ENCODE results near the gene ZNF516.
A peak's percentile ranks its signal among the peaks of the same experiment; 100 is the strongest.

The ZNF516 gene

DNA sequence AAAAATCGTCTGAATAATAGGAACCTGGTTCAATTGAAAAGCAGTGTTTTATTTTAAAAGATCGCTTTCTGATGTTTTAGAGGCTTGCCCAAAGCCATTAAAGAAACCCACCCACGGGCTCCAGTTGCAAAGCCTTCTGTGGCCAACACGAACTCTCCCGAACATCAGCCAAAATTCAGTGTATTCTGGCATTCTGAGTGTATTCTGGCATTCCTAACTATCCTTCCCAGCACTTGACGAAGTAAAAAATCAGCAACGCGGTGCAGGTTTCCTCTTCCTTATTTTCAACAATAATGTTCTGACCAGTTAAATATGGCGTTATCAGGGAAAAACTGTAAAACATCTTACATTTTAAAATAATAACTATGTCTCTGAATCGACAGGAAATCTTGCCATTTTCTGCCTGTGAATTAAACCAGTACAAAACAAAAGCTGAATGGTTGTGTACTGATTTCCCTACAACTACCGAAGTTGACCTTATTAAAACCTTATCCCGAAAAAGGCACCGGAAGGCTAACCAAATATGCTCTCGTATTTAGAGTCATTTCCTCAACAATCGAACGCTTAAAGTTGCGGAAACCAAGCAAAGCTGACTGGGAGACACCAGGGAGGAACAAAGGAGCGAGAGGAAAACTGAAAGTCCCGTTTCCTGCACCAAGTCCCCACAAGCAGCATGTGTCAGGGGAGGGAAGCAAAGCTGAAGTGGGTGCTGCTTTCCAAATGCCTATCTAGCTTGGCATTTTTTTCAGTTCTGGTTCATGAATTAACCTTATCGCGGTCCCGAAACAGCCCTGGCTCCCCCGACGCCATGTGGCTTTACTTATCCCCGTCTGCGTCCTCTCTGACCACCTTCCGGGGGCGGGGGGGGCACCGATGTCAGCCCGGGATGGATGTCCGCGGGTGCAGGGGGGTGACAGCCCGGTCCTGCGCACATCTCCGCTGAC, 44.3 kb downstream of the ZNF516 start:
- Histone ChIP-seq H3K4me3 (peak overlapping the region; percentile 82), H3K27ac (peak overlapping the region; percentile 62 to 80)
- TF ChIP-seq, protein P1, sequence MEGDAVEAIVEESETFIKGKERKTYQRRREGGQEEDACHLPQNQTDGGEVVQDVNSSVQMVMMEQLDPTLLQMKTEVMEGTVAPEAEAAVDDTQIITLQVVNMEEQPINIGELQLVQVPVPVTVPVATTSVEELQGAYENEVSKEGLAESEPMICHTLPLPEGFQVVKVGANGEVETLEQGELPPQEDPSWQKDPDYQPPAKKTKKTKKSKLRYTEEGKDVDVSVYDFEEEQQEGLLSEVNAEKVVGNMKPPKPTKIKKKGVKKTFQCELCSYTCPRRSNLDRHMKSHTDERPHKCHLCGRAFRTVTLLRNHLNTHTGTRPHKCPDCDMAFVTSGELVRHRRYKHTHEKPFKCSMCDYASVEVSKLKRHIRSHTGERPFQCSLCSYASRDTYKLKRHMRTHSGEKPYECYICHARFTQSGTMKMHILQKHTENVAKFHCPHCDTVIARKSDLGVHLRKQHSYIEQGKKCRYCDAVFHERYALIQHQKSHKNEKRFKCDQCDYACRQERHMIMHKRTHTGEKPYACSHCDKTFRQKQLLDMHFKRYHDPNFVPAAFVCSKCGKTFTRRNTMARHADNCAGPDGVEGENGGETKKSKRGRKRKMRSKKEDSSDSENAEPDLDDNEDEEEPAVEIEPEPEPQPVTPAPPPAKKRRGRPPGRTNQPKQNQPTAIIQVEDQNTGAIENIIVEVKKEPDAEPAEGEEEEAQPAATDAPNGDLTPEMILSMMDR (IDR thresholded peaks at IDR 0.05): no peak
- DNase-seq (ENCODE audit: low spot score): peak; percentile 80

DNA sequence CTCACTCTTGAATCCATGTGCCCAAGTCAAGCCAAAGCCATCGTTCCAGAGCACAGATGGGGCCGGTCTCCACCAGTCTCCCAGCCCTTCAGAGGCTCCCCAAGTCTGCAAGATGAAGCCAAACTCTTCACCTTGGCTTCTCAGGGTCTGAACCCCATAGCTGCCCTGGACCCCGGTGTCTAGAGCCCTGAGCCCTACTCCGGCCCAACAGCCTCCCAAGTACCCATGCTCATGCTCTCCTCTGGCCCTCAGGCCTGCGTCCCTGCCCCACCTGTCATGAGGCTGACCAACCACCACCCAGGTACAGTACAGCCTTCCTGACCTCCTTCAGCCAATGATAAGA, 46.0 kb downstream of the ZNF516 start:
- TF ChIP-seq, protein P1 (IDR thresholded peaks at IDR 0.05): no peak
- DNase-seq (ENCODE audit: low spot score): peak; percentile 54
- peak overlapping the region in 1 of 2 donors; percentile 80 for H3K27ac ChIP-seq
- H3K4me3 ChIP-seq: no peak overlapping the region

DNA sequence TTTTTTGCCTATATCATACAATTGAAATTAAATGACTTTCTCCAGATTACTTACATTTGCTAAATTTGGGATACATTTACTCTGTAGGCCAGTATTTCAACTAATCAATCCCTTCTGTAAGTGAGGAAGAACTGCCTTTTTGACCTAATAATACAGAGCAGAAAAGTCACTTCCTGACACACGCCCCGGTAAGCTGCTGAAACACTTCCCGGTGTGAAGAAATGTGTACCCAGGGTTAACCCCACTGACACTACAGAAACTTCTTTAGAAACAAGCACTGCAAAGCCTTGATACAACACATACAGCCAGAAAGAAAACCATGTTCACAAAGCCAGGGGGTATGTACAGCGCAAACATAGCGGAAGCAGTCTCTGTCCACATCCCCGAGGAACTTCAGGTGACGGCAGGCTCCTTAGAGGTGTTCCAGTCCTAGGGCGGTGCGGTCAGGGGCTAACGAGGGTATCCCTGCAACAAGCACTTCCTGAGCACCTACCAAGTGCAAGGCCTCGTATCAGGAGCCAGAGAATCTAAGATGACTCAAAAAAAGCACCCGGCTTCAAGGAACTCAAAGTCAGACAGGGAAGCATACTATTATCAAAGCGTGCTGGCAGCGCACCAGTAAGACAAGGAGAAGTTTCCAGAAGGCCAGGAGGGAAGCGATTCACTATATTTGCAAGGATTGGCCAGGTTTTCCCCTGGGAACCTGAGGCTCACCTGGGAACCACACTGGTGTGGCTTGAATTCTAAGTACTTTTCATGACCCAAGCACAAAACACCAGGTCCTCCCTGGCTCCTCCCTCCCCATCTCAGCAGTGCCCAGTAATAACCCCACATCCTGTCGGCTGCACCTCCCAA, 46.6 kb downstream of the ZNF516 start:
- Histone ChIP-seq H3K4me3 (no peak overlapping the region), H3K27ac (peak overlapping the region in 1 of 2 donors; percentile 80)
- TF ChIP-seq, protein P1 (IDR thresholded peaks at IDR 0.05): no peak
- DNase-seq (ENCODE audit: low spot score): peak; percentile 46

DNA sequence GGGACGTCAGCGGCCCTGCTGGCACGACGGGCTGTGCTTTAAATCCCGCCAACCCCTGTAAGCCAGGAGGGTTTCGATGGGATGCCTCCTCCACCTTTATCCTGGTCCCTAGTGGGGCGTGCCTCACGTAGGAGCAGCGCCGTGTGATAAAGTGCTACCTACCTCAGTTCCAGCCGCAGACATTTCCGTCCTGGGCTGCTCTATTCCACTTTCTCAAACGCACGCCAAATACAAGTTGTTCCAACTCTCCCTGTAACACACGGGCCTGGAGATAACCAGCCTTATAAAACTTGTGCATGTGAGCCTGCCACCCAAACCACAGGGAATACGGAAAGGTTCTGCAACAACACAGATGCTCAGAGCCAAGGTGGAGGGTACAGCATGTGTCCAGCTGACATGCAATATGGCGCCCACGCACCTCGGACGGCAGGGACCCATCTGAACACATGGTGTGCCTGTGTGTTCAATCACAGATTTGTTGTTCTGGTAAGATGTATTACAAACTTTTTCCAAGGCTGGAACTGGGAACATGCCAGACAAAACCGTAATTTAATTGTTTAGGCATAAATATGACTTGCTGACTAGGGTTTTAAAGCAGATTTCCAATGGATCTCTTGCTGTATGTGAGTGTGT, 47.7 kb downstream of the ZNF516 start:
- peak overlapping the region in 1 of 2 donors; percentile 59 for H3K27ac ChIP-seq
- TF ChIP-seq, protein P1 (IDR thresholded peaks at IDR 0.05): no peak
- peak overlapping the region; percentile 7 for H3K4me3 ChIP-seq
- DNase-seq (ENCODE audit: low spot score): peak; percentile 67

DNA sequence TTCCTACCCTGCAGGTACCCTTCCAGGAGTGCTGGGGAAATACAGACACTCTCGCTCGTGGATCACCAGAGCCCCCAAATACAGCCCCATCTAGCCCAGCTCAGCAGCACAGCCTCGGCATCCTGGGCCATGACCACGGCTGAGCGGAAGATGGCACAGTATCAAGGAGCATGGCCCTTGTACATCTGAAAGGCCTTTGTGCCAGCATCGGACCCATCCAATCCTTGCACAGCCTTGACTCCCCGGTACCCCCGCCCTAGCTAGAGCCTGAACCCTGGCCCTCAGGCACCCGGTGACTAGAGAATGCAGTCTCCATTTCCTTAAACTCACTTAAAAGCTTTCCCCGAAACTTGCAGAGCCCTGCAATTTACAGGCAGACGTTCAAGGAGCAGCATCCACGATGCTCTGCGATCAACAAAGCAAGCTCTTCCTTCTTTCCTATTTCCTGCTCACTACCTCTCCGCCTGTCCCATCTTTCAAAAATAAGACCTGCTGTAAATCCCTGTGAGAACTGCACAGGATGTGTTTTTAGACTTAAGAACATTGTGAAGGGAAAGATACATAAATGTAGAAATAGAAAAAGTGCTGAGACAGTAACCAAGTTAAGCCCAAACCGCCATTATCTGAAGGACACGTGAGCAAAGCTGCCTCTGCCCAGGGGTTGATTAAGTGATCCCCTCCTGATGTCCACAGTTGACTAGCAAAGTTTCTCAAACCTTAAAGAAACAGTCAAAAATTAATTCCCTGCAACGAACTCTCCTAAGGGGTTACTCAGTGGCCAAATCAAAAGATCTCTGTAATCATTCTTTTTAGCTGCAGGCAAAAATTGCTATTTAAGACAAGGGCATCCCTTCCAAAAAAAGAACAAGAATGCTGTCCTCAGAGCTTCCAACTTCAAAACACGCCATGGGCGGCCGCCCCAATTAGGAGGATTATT, 48.5 kb downstream of the ZNF516 start:
- DNase-seq (ENCODE audit: low spot score): peak; percentile 67
- Histone ChIP-seq H3K4me3 (peak overlapping the region; percentile 7), H3K27ac (peak overlapping the region in 1 of 2 donors; percentile 59)
- TF ChIP-seq, protein P1 (IDR thresholded peaks at IDR 0.05): no peak

DNA sequence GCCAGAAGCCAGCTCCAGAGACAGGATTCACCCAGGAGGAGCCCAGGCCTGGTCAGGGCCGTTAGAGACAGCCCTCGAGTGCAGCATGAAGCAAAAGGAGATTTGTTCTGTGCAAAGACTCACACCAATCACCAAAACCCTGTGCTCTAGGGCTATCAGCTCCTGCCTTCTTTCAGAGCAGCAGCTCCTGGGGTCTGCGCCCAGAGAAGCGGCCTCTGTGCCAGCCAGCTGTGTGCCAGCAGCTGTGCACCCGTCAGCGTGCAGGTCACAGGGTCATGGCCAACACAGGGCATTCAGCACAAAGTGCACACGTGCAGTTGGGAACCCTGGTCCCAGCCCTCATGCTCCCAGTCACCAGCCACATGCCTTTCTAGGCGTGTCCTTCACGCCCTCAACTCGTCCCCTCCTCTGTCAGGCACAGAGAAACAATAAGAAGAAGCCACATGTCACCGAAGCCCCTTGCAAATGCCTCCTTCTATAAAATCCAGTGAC, 49.3 kb downstream of the ZNF516 start:
- no peak overlapping the region for H3K4me3 ChIP-seq
- TF ChIP-seq, protein P1 (IDR thresholded peaks at IDR 0.05): no peak
- peak; percentile 64 for DNase-seq (ENCODE audit: low spot score)
- peak overlapping the region in 1 of 2 donors; percentile 27 for H3K27ac ChIP-seq
